Kidney epithelial cell (primary cell): ENCODE results near the gene ME1. TPM values are rescaled to one million over a fixed set of nuclear protein-coding genes. Genes with fewer than 3 reads are reported as not detected.

Experiments used
- DNase-seq: peaks from one replicate; pipeline ENCODE4 v3.0.0-alpha.2; 2010; ENCODE audit warnings: low read depth
- H3K27me3 ChIP-seq: 2 replicates; pipeline ENCODE4 v1.6.0; 2011; ENCODE audit warnings: low read length; ENCODE audit not compliant: control insufficient read depth, insufficient read depth
- H3K36me3 ChIP-seq: 2 replicates; pipeline ENCODE4 v1.5.1; 2011; ENCODE audit warnings: low read length; ENCODE audit not compliant: control insufficient read depth, insufficient read depth
- H3K4me3 ChIP-seq: 2 replicates; pipeline ENCODE4 v1.5.1; 2011; ENCODE audit warnings: low read depth, mild to moderate bottlenecking, control low read depth, low read length
- CTCF ChIP-seq: IDR thresholded peaks from 2 replicates; pipeline ENCODE4 v1.5.1; 2011; ENCODE audit warnings: mild to moderate bottlenecking, moderate library complexity, low read length, control low read depth, inconsistent platforms; ENCODE audit not compliant: insufficient read depth, poor library complexity, severe bottlenecking
- total RNA-seq: library from RNA; depleted of rRNA; stranded (reverse); fragments of >200 nt; gene quantifications from 2 replicates; pipeline ENCODE4 v1.2.3, GENCODE V29; 2015

The ME1 gene
- total RNA-seq, 1 donor from 2014 or later = 13.8 TPM

- TF ChIP-seq CTCF = no peak
- DNase-seq = no peak
- Histone ChIP-seq H3K4me3 (no peak overlapping the region), H3K36me3 (peaks cover 2% of the 10 kb centered on the region), H3K27me3 (no peaks in the 10 kb centered on the region)
These were observed 240.2 kb downstream of the ME1 start for GRCh38 chr6:83190626-83191025.

DNA sequence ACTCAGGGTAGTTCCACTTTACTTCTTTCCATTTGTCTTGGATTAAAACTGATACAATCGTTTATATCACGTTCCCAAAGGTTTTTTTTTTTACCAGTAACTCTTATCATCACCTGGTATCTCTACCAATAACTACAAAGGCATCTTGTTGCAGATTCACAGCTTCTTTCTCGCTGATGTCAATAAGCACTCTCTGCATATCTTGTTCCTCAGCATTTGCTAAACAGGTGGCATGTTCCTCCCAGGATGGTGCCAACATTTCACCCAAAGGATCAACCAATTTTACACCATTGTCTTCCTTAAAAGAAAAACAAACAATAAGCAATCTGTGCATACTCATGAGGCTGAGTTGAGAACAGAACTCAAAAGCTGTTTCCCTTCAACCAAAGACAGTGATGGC lies 242.3 kb downstream of the ME1 start:
- H3K27me3 ChIP-seq = no peaks in the 10 kb centered on the region
- no peak for DNase-seq
- H3K4me3 ChIP-seq = no peak overlapping the region
- no peaks in the 10 kb centered on the region for H3K36me3 ChIP-seq
- TF ChIP-seq CTCF = no peak

GRCh38 chr6:83185096-83185495 lies 245.8 kb downstream of the ME1 start:
- TF ChIP-seq CTCF = no peak
- Histone ChIP-seq H3K27me3 (no peaks in the 10 kb centered on the region), H3K4me3 (no peak overlapping the region), H3K36me3 (no peaks in the 10 kb centered on the region)
- DNase-seq = no peak

DNA sequence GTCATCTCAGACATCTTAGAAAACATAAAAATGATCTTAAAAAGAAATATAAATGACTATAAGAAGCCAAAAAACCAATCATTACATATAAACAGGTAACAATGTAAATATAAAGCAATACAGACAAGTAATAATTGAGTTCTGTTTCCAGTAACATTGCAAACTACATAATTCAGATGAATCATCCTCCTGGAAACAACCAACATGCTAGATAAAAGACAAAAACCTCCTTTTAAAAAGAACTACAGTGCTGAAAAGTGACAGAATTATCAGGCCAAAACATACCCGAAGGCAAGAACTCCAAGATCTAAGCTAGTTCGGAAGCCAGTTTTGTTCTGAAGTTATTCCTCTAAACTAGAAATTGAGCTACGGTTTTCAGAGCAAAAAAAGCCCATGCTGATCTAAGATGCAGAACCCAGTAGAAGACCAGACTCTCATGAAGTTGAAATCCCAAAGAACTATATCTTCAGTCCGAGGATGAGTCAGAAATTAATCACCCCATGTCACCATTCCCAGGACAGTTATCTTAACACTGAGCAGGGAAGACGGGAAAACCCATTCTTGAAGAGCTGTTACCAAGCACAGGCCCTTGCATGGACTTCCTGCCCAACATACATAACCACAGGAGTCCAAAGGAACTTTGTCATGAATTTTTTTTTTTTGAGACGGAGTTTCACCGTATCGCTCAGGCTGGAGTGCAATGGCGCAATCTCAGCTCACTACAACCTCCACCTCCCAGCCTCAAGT lies 247.6 kb downstream of the ME1 start:
- peak; percentile 51 for DNase-seq
- Histone ChIP-seq H3K36me3 (no peaks in the 10 kb centered on the region), H3K4me3 (no peak overlapping the region), H3K27me3 (no peaks in the 10 kb centered on the region)
- no peak for TF ChIP-seq CTCF

DNA sequence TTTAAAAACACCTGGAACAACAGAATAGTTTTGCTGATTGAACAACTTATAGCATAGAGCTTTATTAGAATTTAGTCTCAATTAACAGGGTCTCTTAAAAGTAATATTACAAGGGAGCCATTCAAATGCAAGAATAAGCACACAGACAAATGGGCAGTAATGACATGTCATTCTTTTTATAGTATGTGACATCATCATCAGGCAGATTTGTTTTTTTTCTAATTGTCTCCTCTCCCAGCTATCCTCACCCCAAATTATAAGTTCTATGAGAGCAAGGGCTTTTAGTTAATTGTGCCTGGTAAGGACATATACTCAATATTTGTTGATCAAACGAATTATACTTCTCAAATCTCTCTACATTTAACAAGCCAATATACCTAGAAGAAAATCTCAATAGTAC lies 248.7 kb downstream of the ME1 start:
- Histone ChIP-seq H3K27me3 (no peaks in the 10 kb centered on the region), H3K4me3 (no peak overlapping the region), H3K36me3 (peaks cover 1% of the 10 kb centered on the region)
- no peak for DNase-seq
- TF ChIP-seq CTCF = no peak

DNA sequence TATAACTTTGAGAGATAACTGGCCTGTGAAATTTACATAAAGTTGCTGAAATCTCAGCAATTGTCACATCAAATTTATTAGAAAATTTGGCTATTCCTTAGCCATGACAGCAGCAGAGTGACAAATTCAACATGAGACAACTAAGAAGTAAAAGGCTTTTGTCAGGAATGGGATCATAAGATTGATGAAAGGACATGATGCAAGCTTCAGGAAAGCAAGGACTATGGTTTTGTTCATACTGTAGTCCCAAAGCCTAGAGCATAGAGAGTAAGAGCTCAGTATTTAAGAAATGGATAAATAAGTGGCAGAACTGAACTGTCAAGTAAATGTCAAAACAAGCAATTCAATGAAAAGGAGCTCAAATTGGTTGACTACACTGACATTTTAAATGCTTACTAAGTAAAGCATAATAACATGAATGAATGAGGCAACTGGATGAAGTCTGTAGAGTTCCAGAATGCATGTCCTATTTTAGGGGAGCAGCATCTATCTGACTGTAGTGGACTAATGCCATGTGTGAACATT lies 250.4 kb downstream of the ME1 start:
- peaks cover 1% of the 10 kb centered on the region for H3K36me3 ChIP-seq
- TF ChIP-seq CTCF = no peak
- H3K4me3 ChIP-seq = no peak overlapping the region
- DNase-seq = no peak
- H3K27me3 ChIP-seq = no peaks in the 10 kb centered on the region
